HepG2 (cell line): ENCODE data around the gene UNC119B. TPM values are rescaled to one million over a fixed set of nuclear protein-coding genes. Genes with fewer than 3 reads are reported as not detected.
A peak's percentile ranks its signal among the peaks of the same experiment; 100 is the strongest.

ENCODE experiments used
- ARNT2 ChIP-seq: sonication (generic); formaldehyde crosslinking; IDR thresholded peaks from 2 replicates; pipeline ENCODE4 v1.8.0; 2022; ENCODE audit warnings: mild to moderate bottlenecking, low read depth, missing genetic modification reagents, moderate library complexity
- CCDC6 ChIP-seq: sonication (generic); formaldehyde crosslinking; IDR thresholded peaks from 2 replicates; pipeline ENCODE4 v1.8.1; 2022; ENCODE audit warnings: mild to moderate bottlenecking, missing genetic modification reagents, moderate library complexity
- CHD2 ChIP-seq: IDR thresholded peaks from 2 replicates; pipeline ENCODE4 v1.6.1; 2011; ENCODE audit warnings: low read depth, low read length, improper control_type of control experiment
- E2F5 ChIP-seq: sonication (generic); formaldehyde crosslinking; conservative IDR thresholded peaks from 2 replicates; pipeline ENCODE4 v1.4.0; 2020; ENCODE audit warnings: missing genetic modification reagents
- FOXA1 ChIP-seq, 2 experiments: fragments of 450-650 bp in 1 of 2; sonication (generic) in 1 of 2; formaldehyde crosslinking in 1 of 2; IDR thresholded peaks; 2 replicates each; pipeline versions ENCODE4 v1.4.0 to v1.6.1; 2016 to 2020; ENCODE audit warnings: missing genetic modification reagents in 1 of 2
- FOXK2 ChIP-seq: fragments of 450-650 bp; IDR thresholded peaks from 2 replicates; pipeline ENCODE4 v1.6.1; 2016
- FUBP1 ChIP-seq: sonication (generic); formaldehyde crosslinking; IDR thresholded peaks from 2 replicates; pipeline ENCODE4 v1.5.1; 2020; ENCODE audit warnings: missing genetic modification reagents, mild to moderate bottlenecking, borderline replicate concordance
- GABPB1 ChIP-seq: IDR thresholded peaks from 2 replicates; pipeline ENCODE4 v1.6.1; 2016; ENCODE audit warnings: mild to moderate bottlenecking, missing genetic modification reagents, moderate library complexity, missing compliant biosample characterization
- GZF1 ChIP-seq: sonication (generic); formaldehyde crosslinking; IDR thresholded peaks from 2 replicates; pipeline ENCODE4 v1.5.1; 2020; ENCODE audit warnings: mild to moderate bottlenecking, missing genetic modification reagents
- HBP1 ChIP-seq: IDR thresholded peaks from 2 replicates; pipeline ENCODE4 v1.6.1; 2016; ENCODE audit warnings: low read depth, control low read depth
- NCOA1 ChIP-seq: sonication (generic); formaldehyde crosslinking; IDR thresholded peaks from 2 replicates; pipeline ENCODE4 v1.9.0; 2021; ENCODE audit warnings: missing genetic modification reagents
- PRPF4 ChIP-seq: fragments of 200-400 bp; formaldehyde crosslinking; IDR thresholded peaks from 2 replicates; pipeline ENCODE4 v1.6.1; 2016; ENCODE audit warnings: low read length, low read depth; ENCODE audit not compliant: poor library complexity, severe bottlenecking
- RAD21 ChIP-seq: fragments of 450-650 bp; formaldehyde crosslinking; IDR thresholded peaks from 2 replicates; pipeline ENCODE4 v1.5.0; 2020; ENCODE audit warnings: mild to moderate bottlenecking
- RARG ChIP-seq: sonication (generic); formaldehyde crosslinking; IDR thresholded peaks from 2 replicates; pipeline ENCODE4 v1.4.0; 2020; ENCODE audit warnings: low read depth, mild to moderate bottlenecking, missing genetic modification reagents
- TEAD2 ChIP-seq: sonication (generic); formaldehyde crosslinking; IDR thresholded peaks from 2 replicates; pipeline ENCODE4 v1.9.0; 2021; ENCODE audit warnings: missing genetic modification reagents
- ZNF30 ChIP-seq: sonication (generic); formaldehyde crosslinking; IDR thresholded peaks from 2 replicates; pipeline ENCODE4 v1.5.0; 2020; ENCODE audit warnings: mild to moderate bottlenecking, missing genetic modification reagents
- ZNF503 ChIP-seq: sonication (generic); formaldehyde crosslinking; IDR thresholded peaks from 2 replicates; pipeline ENCODE4 v1.4.0; 2020; ENCODE audit warnings: missing genetic modification reagents
- ZNF556 ChIP-seq: sonication (generic); formaldehyde crosslinking; IDR thresholded peaks from 2 replicates; pipeline ENCODE4 v1.4.0; 2020; ENCODE audit warnings: mild to moderate bottlenecking, missing genetic modification reagents, borderline replicate concordance
- ZNF670 ChIP-seq: sonication (generic); formaldehyde crosslinking; IDR thresholded peaks from 2 replicates; pipeline ENCODE4 v1.8.0; 2022; ENCODE audit warnings: mild to moderate bottlenecking, missing genetic modification reagents, borderline replicate concordance
- ZNF746 ChIP-seq: sonication (generic); formaldehyde crosslinking; IDR thresholded peaks from 2 replicates; pipeline ENCODE4 v1.8.0; 2022; ENCODE audit warnings: mild to moderate bottlenecking, missing genetic modification reagents
- ZSCAN30 ChIP-seq: sonication (generic); formaldehyde crosslinking; IDR thresholded peaks from 2 replicates; pipeline ENCODE4 v1.5.0; 2020; ENCODE audit warnings: mild to moderate bottlenecking, missing genetic modification reagents
- polyA plus RNA-seq, 8 experiments: library from polyadenylated mRNA; depleted of rRNA in 3 of 8; stranded (reverse) in 7 of 8; unstranded in 1 of 8; fragments of >200 nt; fragmentation: Illumina TruSeq in 4 of 8; extraction: Trizol in 4 of 8; gene quantifications; 2 replicates each; pipeline versions ENCODE4 v1.2.1 to v1.2.3, GENCODE V29; 2011 to 2016; ENCODE audit warnings: low read depth in 4 of 8, missing spikeins in 1 of 8, mixed read lengths in 1 of 8; ENCODE audit not compliant: insufficient read depth in 1 of 8
- total RNA-seq, 5 experiments: library from RNA; depleted of rRNA; stranded (reverse); fragments of >200 nt; fragmentation: Illumina TruSeq; extraction: Trizol; gene quantifications; 2 replicates each; pipeline ENCODE4 v1.2.3, GENCODE V29; 2016; ENCODE audit warnings: low read depth in 1 of 5

The UNC119B gene
- total and polyA plus RNA-seq, 2 of the 13 experiments (the other 11 are each of a cell fraction or from before 2014, with no cell fraction given), result 19.6 to 19.7 TPM

GRCh38 chr12:120692524-120693033 is 17.7 kb upstream of the UNC119B start (continued):
- TF ChIP-seq ZNF503 (no peak), CCDC6 (CRISPR knock-in tag) (peak; percentile 30; the same call in 1 of the 2 replicates), RAD21 (no peak), HBP1 (CRISPR knock-in tag) (no peak), ZNF556 (CRISPR knock-in tag) (no peak), E2F5 (CRISPR knock-in tag) (no peak), RARG (no peak), ZNF746 (CRISPR knock-in tag) (no peak), GABPB1 (CRISPR knock-in tag) (no peak), GZF1 (CRISPR knock-in tag) (no peak), PRPF4 (no peak), ZNF670 (CRISPR knock-in tag) (no peak), ZSCAN30 (CRISPR knock-in tag) (no peak), NCOA1 (CRISPR knock-in tag) (no peak), TEAD2 (CRISPR knock-in tag) (no peak), FUBP1 (no peak), FOXA1 (IDR thresholded peaks at IDR 0.05) (no peak), FOXA1 (CRISPR knock-in tag; IDR thresholded peaks at IDR 0.05) (0 out of 2 replicates have a peak, but pooled peaks have one; percentile 8), CHD2 (no peak), ARNT2 (CRISPR knock-in tag) (no peak), FOXK2 (no peak), ZNF30 (CRISPR knock-in tag) (no peak)
